Activated T-cell treated with anti-CD3 and anti-CD28 coated beads for 48 hours (primary cell): ENCODE data around the gene C11orf54.

Source experiments
- DNase-seq: peaks from one replicate; pipeline ENCODE4 v3.0.0-alpha.2; 2020; ENCODE audit warnings: low read depth

The C11orf54 gene

GRCh38 chr11:93741094-93741881 is at the start of gene C11orf54, which contains the start of gene TAF1D:
TSS of gene C11orf54 (plus strand) at chr11:93741672. CDS start at chr11:93747394, 5,722 bp downstream.
TSS of gene TAF1D (minus strand) at chr11:93741495. CDS start at chr11:93739304, 2,191 bp downstream.
- DNase-seq = peak; percentile 89

- no peak for DNase-seq
Observed at GRCh38 chr11:93694109-93694508, 47.4 kb upstream of the C11orf54 start.

- DNase-seq = no peak
Observed at GRCh38 chr11:93694557-93694956, 46.9 kb upstream of the C11orf54 start.

- DNase-seq = no peak
Observed at GRCh38 chr11:93697611-93698010, 43.9 kb upstream of the C11orf54 start.

GRCh38 chr11:93700830-93701229 is 40.6 kb upstream of the C11orf54 start:
- DNase-seq = no peak

GRCh38 chr11:93704237-93704636 is 37.2 kb upstream of the C11orf54 start:
- no peak for DNase-seq

- no peak for DNase-seq
Observed at GRCh38 chr11:93710239-93710638, 31.2 kb upstream of the C11orf54 start.

- DNase-seq = no peak
Observed at GRCh38 chr11:93712678-93713077, 28.8 kb upstream of the C11orf54 start.

GRCh38 chr11:93715797-93716396 is 25.6 kb upstream of the C11orf54 start:
- no peak for DNase-seq

- DNase-seq = no peak
Observed at GRCh38 chr11:93717501-93717900, 24.0 kb upstream of the C11orf54 start.

- DNase-seq = no peak
Observed at GRCh38 chr11:93718057-93718563, 23.4 kb upstream of the C11orf54 start.

GRCh38 chr11:93719310-93719709 is 22.2 kb upstream of the C11orf54 start:
- no peak for DNase-seq

- no peak for DNase-seq
Observed at GRCh38 chr11:93720522-93720921, 20.9 kb upstream of the C11orf54 start.

GRCh38 chr11:93724089-93724488 is 17.4 kb upstream of the C11orf54 start:
- DNase-seq = no peak

GRCh38 chr11:93727985-93728791 is 13.3 kb upstream of the C11orf54 start:
- no peak for DNase-seq

- DNase-seq = no peak
Observed at GRCh38 chr11:93728792-93729128, 12.7 kb upstream of the C11orf54 start.

- peak; percentile 16 for DNase-seq
Observed at GRCh38 chr11:93729129-93729616, 12.3 kb upstream of the C11orf54 start.

GRCh38 chr11:93730108-93731107 is 11.1 kb upstream of the C11orf54 start:
- DNase-seq = no peak

- no peak for DNase-seq
Observed at GRCh38 chr11:93732237-93732892, 9.1 kb upstream of the C11orf54 start.

GRCh38 chr11:93733474-93733873 is 8.0 kb upstream of the C11orf54 start:
- DNase-seq = no peak
